Activated naive CD4-positive, alpha-beta T cell treated with anti-CD3 and anti-CD28 coated beads, Interleukin-2, amount 50 U/mL, for 72 hours (primary cell): ENCODE results near the gene EGFR. TPM values are rescaled to one million over a fixed set of nuclear protein-coding genes. Genes with fewer than 3 reads are reported as not detected.

Experiments
- ATAC-seq, 2 donors: fragments of 150-1000 bp; cut with Tn5 transposase; 2 replicates each; pipeline ENCODE4 v1.10.0; 2021; ENCODE audit warnings: mild to moderate bottlenecking in 2 of 2, moderate library complexity in 2 of 2
- DNase-seq, 2 donors: peaks; one replicate each; pipeline ENCODE4 v3.0.0; 2021 to 2022; ENCODE audit warnings: low spot score in 2 of 2
- H3K27ac Mint-ChIP-seq, 2 donors: one replicate each; pipeline ENCODE4 v1.8.0; 2022; ENCODE audit warnings: mild to moderate bottlenecking in 2 of 2, mixed read lengths in 2 of 2
- H3K36me3 Mint-ChIP-seq, 2 donors: one replicate each; pipeline ENCODE4 v1.8.0; 2022; ENCODE audit warnings: mixed read lengths in 2 of 2
- H3K9me3 Mint-ChIP-seq, 2 donors: one replicate each; pipeline ENCODE4 v1.8.0; 2022; ENCODE audit warnings: mixed read lengths in 2 of 2
- total RNA-seq, 2 donors: library from RNA; stranded (reverse); gene quantifications; one replicate each; pipeline ENCODE4 v1.2.3, GENCODE V29; 2022

The EGFR gene
- total RNA-seq, 2 donors from 2014 or later = not detected

DNA sequence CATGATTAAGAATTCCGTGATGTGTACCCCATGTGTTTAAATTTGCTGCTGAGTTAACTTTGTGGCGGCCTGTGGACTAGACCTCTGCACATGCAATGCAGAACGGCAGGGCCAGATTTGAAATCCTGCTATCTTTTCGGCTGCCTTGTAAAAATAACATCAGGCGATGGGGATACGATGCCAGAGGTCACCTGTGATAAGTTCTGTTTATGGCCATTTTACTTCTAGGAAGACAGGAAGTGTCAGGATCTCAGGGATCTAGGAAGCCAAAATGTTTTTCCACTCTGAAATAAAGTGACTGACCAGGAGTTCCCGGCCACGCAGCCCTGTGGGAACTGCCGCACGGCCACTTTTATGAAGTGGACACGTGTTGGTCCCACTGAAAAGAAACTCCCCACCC is 77.5 kb downstream of the EGFR start:
- DNase-seq (no peak), ATAC-seq (no peak)
- Mint-ChIP-seq H3K36me3 (no peaks in the 10 kb centered on the region), H3K9me3 (no peaks in the 10 kb centered on the region), H3K27ac (no peak overlapping the region)

DNA sequence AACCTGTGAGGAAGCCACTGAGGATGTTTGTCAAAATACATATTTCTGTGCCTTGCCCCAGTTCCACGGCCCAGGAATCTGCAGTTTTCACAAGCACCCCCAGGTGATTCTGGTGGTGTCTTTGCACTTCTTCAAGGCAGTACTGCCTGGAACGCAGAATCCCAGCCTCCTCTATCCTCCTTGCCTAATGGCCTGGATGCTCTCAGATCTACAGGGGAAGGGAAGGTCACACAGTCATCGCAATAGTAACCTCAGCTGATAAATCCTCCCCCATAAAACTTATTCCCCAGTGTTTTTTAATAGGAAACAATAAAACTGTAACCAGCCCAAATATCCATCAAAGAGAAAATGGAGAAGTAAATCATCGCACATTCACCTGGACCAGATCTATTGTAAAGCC is 78.3 kb downstream of the EGFR start:
- H3K36me3 Mint-ChIP-seq = no peaks in the 10 kb centered on the region
- H3K9me3 Mint-ChIP-seq = no peaks in the 10 kb centered on the region
- H3K27ac Mint-ChIP-seq = no peak overlapping the region
- ATAC-seq (no peak), DNase-seq (no peak)

DNA sequence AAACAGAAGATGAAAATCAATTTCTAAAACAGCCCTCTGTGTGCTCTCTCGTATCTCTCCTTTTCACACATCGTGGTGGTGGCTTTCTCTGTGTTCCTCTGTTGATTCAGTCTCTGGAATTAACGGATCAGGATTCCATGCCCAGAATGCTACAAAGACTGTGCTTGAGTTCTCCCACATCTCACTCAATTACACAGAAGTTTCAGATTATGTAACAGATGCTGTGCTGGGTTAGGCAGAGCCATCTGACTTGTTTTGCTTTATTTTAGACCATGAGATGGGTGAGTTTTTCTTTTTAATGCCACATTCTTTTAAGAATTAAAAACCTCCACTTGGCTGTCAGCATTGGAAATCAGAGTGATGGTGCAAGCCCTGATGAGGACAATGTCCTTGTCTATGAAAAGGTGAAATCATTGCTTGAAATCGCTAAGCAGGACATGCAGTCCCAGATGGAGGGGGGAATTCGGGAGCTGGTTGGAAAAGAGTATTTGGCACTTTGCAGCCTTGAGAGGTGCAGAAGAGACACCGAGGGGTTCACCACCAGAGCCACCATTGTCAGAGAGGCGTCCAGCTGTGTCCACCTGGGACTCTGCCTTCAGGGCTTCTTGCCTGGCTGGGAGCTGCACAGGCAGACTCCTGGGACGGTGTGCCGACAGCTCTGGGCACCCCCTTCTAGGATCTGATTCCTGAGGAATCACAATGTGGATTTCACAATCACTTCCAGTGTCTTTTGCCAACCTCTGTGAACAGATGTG is 80.4 kb downstream of the EGFR start:
- H3K27ac Mint-ChIP-seq = no peak overlapping the region
- no peak for DNase-seq
- H3K36me3 Mint-ChIP-seq = no peaks in the 10 kb centered on the region
- ATAC-seq = no peak
- H3K9me3 Mint-ChIP-seq = no peaks in the 10 kb centered on the region

DNA sequence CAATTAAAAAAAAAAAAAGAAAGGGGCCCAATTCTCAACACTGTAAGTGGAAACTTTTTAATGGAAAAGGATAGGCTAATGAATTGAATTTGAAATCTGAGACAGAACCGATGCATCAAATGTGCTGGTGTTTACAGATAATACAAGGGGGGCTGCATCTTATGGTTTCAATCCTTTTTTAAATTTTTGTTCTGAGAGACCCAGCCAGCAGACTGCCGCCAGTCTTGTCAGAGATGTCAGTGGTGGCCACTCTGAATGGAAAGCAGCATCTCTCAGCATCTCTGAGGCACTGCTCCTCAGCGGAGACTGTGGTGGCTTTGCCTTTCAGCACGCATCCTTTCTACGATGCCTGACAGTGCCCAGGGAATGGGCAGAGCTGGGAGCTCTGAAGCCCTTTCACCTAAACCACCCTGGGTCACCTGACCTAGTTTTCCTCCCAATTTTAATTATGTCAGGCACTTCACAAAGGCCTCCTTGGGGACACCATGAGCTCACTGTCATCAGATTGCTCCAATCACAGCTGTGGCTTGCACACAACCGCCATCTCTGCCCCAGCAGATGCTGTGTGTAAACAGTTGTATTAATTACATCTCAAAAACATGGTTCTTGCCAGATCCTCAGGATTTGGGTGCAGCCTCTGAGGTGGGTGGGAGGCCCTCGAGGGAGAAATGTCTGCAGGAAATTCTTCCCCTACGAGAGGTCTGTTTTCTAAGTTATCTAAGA is 81.2 kb downstream of the EGFR start:
- Mint-ChIP-seq H3K9me3 (no peaks in the 10 kb centered on the region), H3K27ac (no peak overlapping the region), H3K36me3 (no peaks in the 10 kb centered on the region)
- ATAC-seq = no peak
- DNase-seq = no peak

DNA sequence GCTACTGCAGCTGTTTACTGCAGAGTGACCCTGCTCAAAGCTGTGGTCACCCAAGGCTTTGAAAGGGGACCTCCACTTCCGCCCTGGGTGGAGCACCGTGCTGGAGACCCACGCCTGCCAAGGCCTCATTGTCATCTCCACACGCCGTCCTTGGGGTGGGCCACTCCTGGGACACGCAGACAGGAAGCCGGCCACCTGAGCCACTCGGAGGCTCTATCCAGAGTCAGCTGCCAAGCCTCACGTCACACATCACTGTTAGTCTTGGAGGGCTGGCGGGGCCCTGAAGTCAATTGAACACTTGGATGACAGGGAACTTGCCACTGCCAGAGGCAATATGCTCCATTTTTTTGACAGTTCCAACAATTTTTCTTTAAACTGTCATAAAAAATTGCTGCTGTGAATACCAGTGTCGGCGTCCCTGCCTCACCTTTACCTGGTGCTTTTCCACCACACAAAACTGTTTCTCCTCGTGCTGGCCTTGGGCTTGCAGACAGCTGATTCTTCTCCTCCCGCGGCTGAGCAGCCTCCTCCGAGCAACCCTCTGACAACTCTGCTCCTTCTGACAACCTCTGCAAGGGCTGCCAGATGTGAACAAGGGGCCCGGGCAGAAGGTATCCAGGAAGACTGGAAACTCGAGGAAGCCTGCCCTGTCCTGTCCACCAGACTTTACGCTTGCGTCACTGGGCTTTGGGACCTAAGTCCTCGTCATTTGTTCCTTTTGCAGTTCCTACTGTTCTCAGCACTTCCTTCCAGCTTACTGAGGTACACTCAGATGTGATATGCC is 81.9 kb downstream of the EGFR start:
- ATAC-seq (no peak), DNase-seq (no peak)
- Mint-ChIP-seq H3K9me3 (no peaks in the 10 kb centered on the region), H3K36me3 (no peaks in the 10 kb centered on the region), H3K27ac (no peak overlapping the region)

DNA sequence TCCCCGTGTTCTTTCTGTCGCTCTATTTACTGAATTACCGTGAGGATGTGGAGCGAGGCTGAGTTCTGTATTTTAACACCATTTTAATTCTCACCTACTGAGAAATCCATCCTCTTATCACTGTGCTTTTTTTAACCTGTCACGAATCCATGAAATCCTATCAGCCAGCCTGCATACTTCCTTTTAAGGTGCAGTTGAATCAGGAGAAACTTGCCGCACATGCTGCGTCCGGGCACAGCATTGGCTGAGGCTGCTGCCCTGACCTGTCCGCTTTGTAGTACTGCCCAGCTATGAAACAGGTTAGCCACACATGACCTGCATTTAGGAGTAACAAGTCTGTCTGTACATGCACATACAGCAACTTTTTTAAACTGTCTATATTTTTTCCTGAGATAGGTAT is 82.5 kb downstream of the EGFR start:
- Mint-ChIP-seq H3K36me3 (no peaks in the 10 kb centered on the region), H3K9me3 (no peaks in the 10 kb centered on the region), H3K27ac (no peak overlapping the region)
- DNase-seq (no peak), ATAC-seq (no peak)

DNA sequence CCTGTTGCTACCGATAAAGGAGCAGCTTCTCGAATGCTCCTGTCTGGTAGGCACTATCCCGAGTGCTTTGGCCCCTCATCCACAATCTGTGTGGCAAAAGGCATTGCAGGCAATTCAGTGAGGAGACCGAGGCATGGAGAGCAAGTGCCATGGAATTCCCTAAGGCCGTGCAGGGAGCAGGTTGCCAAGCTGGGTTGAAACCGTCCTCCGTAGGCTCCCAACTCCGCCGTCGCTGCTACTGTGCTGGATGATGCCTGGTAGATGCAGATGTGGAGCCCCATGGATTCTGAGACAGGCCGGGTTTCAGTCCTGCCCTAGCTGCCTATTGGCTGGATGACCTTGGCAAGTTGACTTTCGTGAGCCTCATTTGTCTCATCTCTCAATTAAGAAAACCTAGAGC is 85.3 kb downstream of the EGFR start:
- ATAC-seq (no peak), DNase-seq (no peak)
- Mint-ChIP-seq H3K27ac (no peak overlapping the region), H3K9me3 (no peaks in the 10 kb centered on the region), H3K36me3 (no peaks in the 10 kb centered on the region)

DNA sequence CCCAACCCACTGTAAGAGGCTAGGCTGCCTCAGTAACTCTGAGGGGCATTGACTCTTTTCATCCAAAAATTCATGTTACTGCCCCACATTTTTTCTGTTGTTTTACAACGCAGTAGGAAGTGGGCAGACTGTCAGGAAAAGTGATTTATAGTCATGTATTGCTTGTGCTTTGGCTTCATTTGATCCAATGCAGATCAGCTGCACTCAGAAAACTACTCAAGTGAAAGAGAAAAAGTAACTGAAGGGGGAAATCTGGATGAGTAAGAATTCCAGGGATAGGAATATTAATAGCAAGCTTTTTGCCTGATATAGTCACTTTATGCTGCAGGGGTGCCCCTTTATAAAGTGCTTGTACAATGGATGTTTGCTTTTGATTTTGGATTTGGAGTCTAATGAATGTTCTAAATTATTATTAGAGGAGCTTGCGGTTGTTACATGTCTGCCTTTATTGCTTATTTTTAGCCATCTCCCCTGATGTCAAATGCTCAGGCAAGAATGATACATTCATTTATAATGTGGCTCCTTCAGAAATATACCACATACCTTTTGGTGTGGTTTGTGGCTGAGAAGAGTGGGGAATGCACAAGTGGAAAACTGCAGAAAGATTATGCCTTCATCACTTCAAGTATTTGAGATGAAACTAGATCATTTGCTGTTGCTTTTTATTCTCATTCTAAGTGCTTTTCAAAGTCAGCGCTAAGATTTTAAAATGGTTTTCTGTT is 86.1 kb downstream of the EGFR start:
- no peaks in the 10 kb centered on the region for H3K9me3 Mint-ChIP-seq
- H3K36me3 Mint-ChIP-seq = no peaks in the 10 kb centered on the region
- DNase-seq = no peak
- ATAC-seq = peak; percentile 33 to 77
- H3K27ac Mint-ChIP-seq = no peak overlapping the region

DNA sequence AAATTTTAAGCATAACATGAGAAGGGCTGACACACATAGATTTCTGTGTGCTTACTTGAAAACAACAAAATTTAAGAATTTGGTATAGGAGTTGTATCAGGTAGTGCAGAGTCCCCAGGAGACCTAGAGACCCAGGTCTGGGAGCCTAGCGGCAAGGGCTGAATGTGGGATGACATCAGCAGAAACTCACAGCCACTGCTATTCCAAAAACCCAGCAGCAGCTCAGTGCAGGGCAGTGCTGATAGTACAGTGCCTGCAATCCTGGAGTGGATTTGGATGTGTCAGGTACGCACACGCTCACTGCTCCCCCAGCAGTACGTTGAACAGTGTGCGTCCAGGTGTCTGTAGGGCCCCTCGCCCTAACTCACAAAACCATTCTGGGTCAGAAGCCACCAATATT is 87.1 kb downstream of the EGFR start:
- Mint-ChIP-seq H3K27ac (no peak overlapping the region), H3K9me3 (no peaks in the 10 kb centered on the region), H3K36me3 (no peaks in the 10 kb centered on the region)
- no peak for ATAC-seq
- DNase-seq = no peak

DNA sequence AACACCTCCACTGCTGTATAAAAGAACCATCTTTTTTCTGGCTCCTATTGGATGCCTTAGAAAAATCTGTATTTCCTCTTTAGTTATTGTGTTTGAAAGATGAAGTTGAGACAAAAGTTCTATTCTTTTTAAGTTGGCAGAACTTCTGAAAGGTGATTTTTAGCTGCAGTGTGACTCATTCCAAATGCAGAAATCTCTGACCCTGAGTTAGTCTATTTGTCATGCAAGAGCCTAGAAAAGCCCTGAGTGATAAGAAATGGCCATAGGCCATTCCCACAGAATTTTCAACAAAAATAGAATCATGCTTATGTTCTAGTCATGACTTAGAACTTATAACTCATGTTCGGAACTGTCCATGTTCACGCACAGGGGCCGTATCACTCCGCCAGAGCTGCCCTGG is 89.1 kb downstream of the EGFR start:
- no peak for ATAC-seq
- Mint-ChIP-seq H3K36me3 (no peaks in the 10 kb centered on the region), H3K27ac (no peak overlapping the region)

DNA sequence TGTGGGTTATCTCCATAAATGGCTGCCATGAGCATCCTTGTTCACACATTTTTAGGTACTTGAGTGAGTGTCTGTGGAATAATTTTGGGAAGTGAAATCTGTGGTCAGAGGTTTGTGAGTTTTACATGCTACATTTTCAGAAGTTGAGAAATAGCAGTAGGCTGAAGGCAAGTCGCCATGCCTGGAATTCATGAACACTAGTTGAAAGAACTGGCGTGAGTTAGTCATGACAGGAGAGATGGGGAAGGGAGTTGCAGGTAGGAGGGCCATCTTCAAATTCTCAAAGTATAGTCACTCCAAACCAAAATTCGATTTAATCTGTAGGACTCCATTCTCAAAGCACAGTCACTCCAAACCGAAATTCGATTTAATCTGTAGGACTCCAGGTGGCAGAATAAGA is 89.6 kb downstream of the EGFR start:
- Mint-ChIP-seq H3K27ac (no peak overlapping the region), H3K9me3 (no peaks in the 10 kb centered on the region), H3K36me3 (no peaks in the 10 kb centered on the region)
- no peak for ATAC-seq
- no peak for DNase-seq

More for the DNA sequence above, 89.1 kb downstream of the EGFR start:
- H3K9me3 Mint-ChIP-seq = no peaks in the 10 kb centered on the region
- DNase-seq = no peak

DNA sequence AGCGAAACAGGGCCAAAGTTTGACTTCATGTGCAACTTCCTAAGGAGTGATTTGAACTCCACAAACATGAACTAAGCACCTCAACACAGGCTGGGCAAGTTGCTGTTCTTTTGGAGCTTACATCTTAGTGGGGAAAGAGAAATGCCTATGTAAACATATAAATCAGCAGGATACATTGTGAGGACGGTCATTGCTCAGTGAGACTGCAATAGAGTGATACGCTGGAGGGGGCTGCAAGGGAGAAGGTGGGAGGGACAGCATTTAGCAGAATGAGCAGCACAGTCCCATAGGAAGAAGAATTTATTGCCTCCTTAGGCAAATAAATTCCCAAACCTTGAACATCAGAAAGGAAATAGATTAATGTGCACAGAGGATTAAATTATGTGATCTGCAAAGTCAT is 90.0 kb downstream of the EGFR start:
- Mint-ChIP-seq H3K27ac (no peak overlapping the region), H3K9me3 (no peaks in the 10 kb centered on the region), H3K36me3 (no peaks in the 10 kb centered on the region)
- no peak for ATAC-seq
- no peak for DNase-seq

DNA sequence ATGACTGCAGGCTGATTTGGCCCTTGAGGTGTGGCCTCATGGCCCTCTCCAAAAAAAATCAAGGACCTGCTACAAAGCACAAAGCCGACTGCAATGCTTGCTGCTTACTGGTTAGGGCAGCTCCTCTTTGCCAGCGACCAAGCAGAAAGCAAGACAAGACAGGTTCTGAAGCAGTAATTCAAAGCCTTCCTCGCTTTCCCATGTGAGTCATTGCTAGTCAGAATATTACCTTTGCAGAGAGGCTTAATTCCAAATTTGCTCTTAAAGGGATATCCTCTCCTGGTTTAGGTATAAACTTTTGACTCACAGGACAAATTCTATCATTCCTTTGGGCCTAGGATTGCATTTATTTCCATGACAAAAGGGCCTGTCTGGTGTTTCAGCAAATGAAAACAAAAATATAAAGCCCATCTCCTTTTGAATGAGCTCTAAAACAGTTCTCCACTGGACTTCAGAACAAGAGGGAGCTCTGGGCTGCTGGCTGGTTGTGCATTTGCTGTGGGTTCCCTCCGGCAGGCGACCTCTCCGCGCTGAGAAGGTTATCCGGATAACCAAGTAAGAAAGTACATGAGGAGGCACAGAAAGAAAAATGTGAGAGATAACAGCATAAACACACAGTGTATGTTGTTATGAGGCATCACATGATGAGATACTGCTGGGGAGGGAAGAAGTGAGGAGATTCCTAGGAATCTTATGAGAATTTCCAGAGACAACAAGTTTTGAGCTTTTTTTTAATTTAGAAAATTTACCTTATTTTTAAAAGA is 90.8 kb downstream of the EGFR start:
- Mint-ChIP-seq H3K36me3 (no peaks in the 10 kb centered on the region), H3K27ac (no peak overlapping the region), H3K9me3 (no peaks in the 10 kb centered on the region)
- DNase-seq = no peak
- ATAC-seq = no peak

DNA sequence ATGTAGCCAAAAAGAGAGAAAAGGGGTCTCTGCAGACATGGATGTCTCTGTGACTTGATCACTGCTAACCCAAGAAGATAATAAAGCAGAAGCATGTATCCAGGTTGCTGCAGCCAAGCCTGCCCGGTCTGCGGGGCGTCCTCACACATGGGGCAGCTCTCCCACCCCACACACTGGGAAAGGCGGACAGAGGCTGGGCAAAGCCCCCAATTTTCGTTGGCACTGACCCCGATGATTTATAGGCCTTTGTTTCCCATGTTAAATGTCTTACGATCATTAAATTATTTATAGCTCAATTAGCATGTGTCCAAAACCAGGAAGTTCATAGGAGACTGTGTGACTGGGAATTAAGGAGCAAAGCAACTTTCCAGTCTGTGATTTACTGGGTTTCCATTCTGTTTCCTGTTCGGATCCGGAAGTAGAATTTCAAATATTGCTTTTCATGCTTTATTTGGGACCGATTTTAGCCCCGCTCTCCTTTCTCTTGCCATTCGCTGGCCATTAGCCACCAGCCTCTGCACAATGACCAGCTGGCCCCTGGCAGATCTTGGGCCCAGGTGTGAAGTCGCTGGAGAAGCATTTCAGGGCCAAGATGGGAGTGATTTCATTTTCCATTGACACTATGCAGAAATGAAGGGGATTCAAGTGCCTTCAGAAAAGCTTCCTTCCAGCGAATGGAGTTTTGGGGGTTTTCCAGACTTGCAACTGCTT is 91.6 kb downstream of the EGFR start:
- Mint-ChIP-seq H3K27ac (no peak overlapping the region), H3K9me3 (no peaks in the 10 kb centered on the region), H3K36me3 (no peaks in the 10 kb centered on the region)
- ATAC-seq (no peak), DNase-seq (no peak)

DNA sequence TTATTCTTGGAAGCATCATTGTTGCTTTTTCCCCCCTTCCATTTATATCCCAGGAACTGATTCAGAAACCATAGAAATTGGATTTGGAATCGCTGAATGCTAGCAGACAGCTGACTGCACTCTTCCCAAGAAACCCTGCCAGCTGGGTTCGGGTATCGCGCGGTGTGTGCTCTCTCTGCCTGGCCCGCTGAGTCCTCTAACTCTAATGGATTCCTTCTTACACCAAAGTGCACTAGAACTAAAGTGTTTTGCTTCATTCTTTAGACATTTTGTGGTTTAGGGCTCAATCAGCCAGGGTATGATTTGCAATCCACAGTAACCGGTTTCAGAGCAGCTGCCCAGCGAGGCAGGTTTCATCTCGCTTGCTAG is 92.2 kb downstream of the EGFR start:
- Mint-ChIP-seq H3K36me3 (no peaks in the 10 kb centered on the region), H3K27ac (no peak overlapping the region), H3K9me3 (no peaks in the 10 kb centered on the region)
- ATAC-seq (no peak), DNase-seq (no peak)

DNA sequence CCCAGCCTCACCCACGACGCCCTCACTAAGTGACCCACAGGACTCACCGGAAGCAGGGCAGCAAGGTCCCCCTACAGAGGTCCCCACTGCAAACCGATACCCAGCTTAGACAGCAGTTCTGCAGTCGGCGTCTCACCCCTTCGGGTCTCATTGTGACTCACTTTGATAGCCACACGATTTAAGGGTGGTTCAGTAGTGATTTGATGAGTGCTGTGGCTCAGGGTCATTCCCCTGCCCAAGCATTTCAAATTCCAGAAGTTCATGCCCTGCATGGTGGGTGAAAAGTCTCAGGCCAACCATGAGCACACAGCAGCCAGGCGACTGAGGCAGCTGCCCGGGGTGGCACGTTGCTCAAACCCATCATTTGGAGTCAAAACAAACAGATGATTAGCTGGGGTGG is 93.2 kb downstream of the EGFR start:
- Mint-ChIP-seq H3K27ac (no peak overlapping the region), H3K36me3 (no peaks in the 10 kb centered on the region), H3K9me3 (no peaks in the 10 kb centered on the region)
- DNase-seq = no peak
- ATAC-seq = no peak
